ENCODE data around the gene SPATA4. TPM values are rescaled to one million over a fixed set of nuclear protein-coding genes. Genes with fewer than 3 reads are reported as not detected.

SPATA4 gene
- polyA plus RNA-seq, 3 donors: not detected

DNA sequence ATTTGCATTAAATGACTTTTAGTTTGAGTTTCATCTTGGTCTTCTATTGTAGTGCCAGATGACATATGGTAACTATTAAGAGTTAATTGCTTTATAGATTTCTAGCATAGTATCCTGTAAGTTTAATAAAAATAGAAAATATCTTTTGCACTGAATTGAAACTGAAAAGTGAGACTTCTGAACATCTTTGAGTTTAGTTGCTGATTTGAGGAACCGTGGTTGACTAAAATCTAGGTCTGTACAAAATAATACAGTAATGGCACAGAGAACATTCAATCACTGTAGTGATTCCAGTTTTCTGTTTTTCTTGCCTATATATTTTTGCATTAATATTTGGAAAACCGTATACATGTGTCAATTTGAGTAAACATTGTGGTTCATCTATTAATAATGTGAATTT lies 60.7 kb downstream of the SPATA4 start:
- Mint-ChIP-seq H3K4me1 (no peaks in the 10 kb centered on the region), H3K27me3 (ENCODE audit: low read depth in 3 of 3) (peaks cover 0 to 1% (median 0%) of the 10 kb centered on the region in 3 donors), H3K9me3 (no peaks in the 10 kb centered on the region), H3K27ac (no peak overlapping the region), H3K4me3 (no peak overlapping the region), H3K36me3 (no peaks in the 10 kb centered on the region)
- Histone ChIP-seq H3K9me3 (replicated peaks in 1 of 2; ENCODE audit: control insufficient read depth in 1 of 2, insufficient read depth in 1 of 2, low read length in 2 of 2) (no peaks in the 10 kb centered on the region), H3K27me3 (ENCODE audit: control insufficient read depth in 2 of 2, insufficient read depth in 2 of 2, low read length in 2 of 2) (no peaks in the 10 kb centered on the region), H3K4me3 (replicated peaks in 1 of 3; ENCODE audit: low read depth in 2 of 3, low read length in 3 of 3) (no peak overlapping the region), H3K4me2 (replicated peaks; ENCODE audit: extremely low read depth, low read length, poor library complexity, severe bottlenecking) (no peak overlapping the region), H2AFZ (ENCODE audit: insufficient read depth, low read depth, low read length, poor library complexity, severe bottlenecking) (no peak overlapping the region), H3K27ac (ENCODE audit: low read depth in 1 of 2, low read length in 2 of 2) (no peak overlapping the region), H4K20me1 (ENCODE audit: insufficient read depth, low read length) (no peaks in the 10 kb centered on the region), H3K36me3 (replicated peaks in 1 of 2; ENCODE audit: control insufficient read depth in 1 of 2, insufficient read depth in 2 of 2, low read length in 2 of 2) (no peaks in the 10 kb centered on the region), H3K79me2 (ENCODE audit: insufficient read depth, low read length) (no peaks in the 10 kb centered on the region), H3K9ac (ENCODE audit: insufficient read depth, low read length, poor library complexity, severe bottlenecking) (no peak overlapping the region), H3K4me1 (ENCODE audit: control insufficient read depth in 1 of 2, insufficient read depth in 2 of 2, low read length in 2 of 2) (no peaks in the 10 kb centered on the region)
- TF ChIP-seq, protein P1, sequence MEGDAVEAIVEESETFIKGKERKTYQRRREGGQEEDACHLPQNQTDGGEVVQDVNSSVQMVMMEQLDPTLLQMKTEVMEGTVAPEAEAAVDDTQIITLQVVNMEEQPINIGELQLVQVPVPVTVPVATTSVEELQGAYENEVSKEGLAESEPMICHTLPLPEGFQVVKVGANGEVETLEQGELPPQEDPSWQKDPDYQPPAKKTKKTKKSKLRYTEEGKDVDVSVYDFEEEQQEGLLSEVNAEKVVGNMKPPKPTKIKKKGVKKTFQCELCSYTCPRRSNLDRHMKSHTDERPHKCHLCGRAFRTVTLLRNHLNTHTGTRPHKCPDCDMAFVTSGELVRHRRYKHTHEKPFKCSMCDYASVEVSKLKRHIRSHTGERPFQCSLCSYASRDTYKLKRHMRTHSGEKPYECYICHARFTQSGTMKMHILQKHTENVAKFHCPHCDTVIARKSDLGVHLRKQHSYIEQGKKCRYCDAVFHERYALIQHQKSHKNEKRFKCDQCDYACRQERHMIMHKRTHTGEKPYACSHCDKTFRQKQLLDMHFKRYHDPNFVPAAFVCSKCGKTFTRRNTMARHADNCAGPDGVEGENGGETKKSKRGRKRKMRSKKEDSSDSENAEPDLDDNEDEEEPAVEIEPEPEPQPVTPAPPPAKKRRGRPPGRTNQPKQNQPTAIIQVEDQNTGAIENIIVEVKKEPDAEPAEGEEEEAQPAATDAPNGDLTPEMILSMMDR (IDR thresholded peaks at IDR 0.05): no peak
- no peak for DNase-seq
- intact Hi-C loops (cut with micrococcal nuclease): no loop called here
- no CpG with 5 or more reads among the region's 2 CpGs for WGBS (ENCODE audit: insufficient coverage)

Other genes with a start within 250 kb of the SPATA4 start
- 1 to 10 TPM in 2 of 3 donors, under 1 TPM in 1; 0.22 to 2.1 (median 1.1) TPM for gene WDR17, start 129.7 kb downstream of the SPATA4 start, polyA plus RNA-seq
- gene ASB5, start 73.6 kb upstream of the SPATA4 start, polyA plus RNA-seq: not detected
- 100 to 1,000 TPM in 2 of 3 donors, 10 to 100 TPM in 1; 50.4 to 112 (median 107) TPM for gene SPCS3, start 124.4 kb upstream of the SPATA4 start, polyA plus RNA-seq